Stimulated activated naive CD8-positive, alpha-beta T cell treated with anti-CD3 and anti-CD28 coated beads, Interleukin-15, Interleukin-2, amounts not matched to agents 100 ng/mL and 50 ng/mL, for 24 hours (primary cell): ENCODE measurements around the gene COA5.

Experiments
- H3K27ac Mint-ChIP-seq: one replicate; pipeline ENCODE4 v1.8.0; 2021; ENCODE audit warnings: mild to moderate bottlenecking, mixed read lengths
- H3K27me3 Mint-ChIP-seq: one replicate; pipeline ENCODE4 v1.8.0; 2021; ENCODE audit warnings: mixed read lengths
- H3K36me3 Mint-ChIP-seq: one replicate; pipeline ENCODE4 v1.8.0; 2021; ENCODE audit warnings: low read depth, mixed read lengths
- H3K4me1 Mint-ChIP-seq: one replicate; pipeline ENCODE4 v1.8.0; 2021; ENCODE audit warnings: low read depth, mixed read lengths
- H3K4me3 Mint-ChIP-seq: one replicate; pipeline ENCODE4 v1.8.0; 2021; ENCODE audit warnings: mild to moderate bottlenecking, mixed read lengths
- H3K9me3 Mint-ChIP-seq: one replicate; pipeline ENCODE4 v1.8.0; 2021; ENCODE audit warnings: mixed read lengths

COA5 gene

GRCh38 chr2:98586551-98587140, 21.7 kb downstream of the COA5 start:
- Mint-ChIP-seq H3K27me3 (no peaks in the 10 kb centered on the region), H3K36me3 (peaks cover 28% of the 10 kb centered on the region), H3K27ac (peak overlapping the region; percentile 2), H3K4me1 (peaks cover 4% of the 10 kb centered on the region), H3K9me3 (no peaks in the 10 kb centered on the region), H3K4me3 (no peak overlapping the region)

GRCh38 chr2:98585386-98585785, 22.9 kb downstream of the COA5 start:
- Mint-ChIP-seq H3K4me1 (peaks cover 4% of the 10 kb centered on the region), H3K36me3 (peaks cover 24% of the 10 kb centered on the region), H3K9me3 (no peaks in the 10 kb centered on the region), H3K27ac (no peak overlapping the region), H3K27me3 (no peaks in the 10 kb centered on the region), H3K4me3 (no peak overlapping the region)

- Mint-ChIP-seq H3K9me3 (no peaks in the 10 kb centered on the region), H3K4me1 (no peaks in the 10 kb centered on the region)
Measured at GRCh38 chr2:98583816-98584618, 24.3 kb downstream of the COA5 start.

GRCh38 chr2:98583276-98583675, 25.0 kb downstream of the COA5 start:
- peaks cover 21% of the 10 kb centered on the region for H3K36me3 Mint-ChIP-seq
- no peak overlapping the region for H3K4me3 Mint-ChIP-seq
- no peaks in the 10 kb centered on the region for H3K9me3 Mint-ChIP-seq
- no peaks in the 10 kb centered on the region for H3K27me3 Mint-ChIP-seq
- no peaks in the 10 kb centered on the region for H3K4me1 Mint-ChIP-seq
- no peak overlapping the region for H3K27ac Mint-ChIP-seq

More at GRCh38 chr2:98583816-98584618, 24.3 kb downstream of the COA5 start:
- Mint-ChIP-seq H3K27me3 (no peaks in the 10 kb centered on the region), H3K27ac (no peak overlapping the region), H3K4me3 (no peak overlapping the region), H3K36me3 (peaks cover 22% of the 10 kb centered on the region)

GRCh38 chr2:98582523-98582922, 25.8 kb downstream of the COA5 start:
- H3K36me3 Mint-ChIP-seq: peaks cover 22% of the 10 kb centered on the region
- no peak overlapping the region for H3K4me3 Mint-ChIP-seq
- no peak overlapping the region for H3K27ac Mint-ChIP-seq
- H3K4me1 Mint-ChIP-seq: no peaks in the 10 kb centered on the region
- H3K27me3 Mint-ChIP-seq: no peaks in the 10 kb centered on the region
- no peaks in the 10 kb centered on the region for H3K9me3 Mint-ChIP-seq

- Mint-ChIP-seq H3K9me3 (no peaks in the 10 kb centered on the region), H3K27me3 (no peaks in the 10 kb centered on the region), H3K4me3 (no peak overlapping the region), H3K4me1 (no peaks in the 10 kb centered on the region), H3K36me3 (peaks cover 18% of the 10 kb centered on the region), H3K27ac (peak overlapping the region; percentile 32)
Measured at GRCh38 chr2:98580656-98581284, 27.5 kb downstream of the COA5 start.

- H3K27me3 Mint-ChIP-seq: no peaks in the 10 kb centered on the region
- H3K4me3 Mint-ChIP-seq: no peak overlapping the region
- H3K27ac Mint-ChIP-seq: no peak overlapping the region
- H3K9me3 Mint-ChIP-seq: no peaks in the 10 kb centered on the region
- peaks cover 18% of the 10 kb centered on the region for H3K36me3 Mint-ChIP-seq
- no peaks in the 10 kb centered on the region for H3K4me1 Mint-ChIP-seq
Measured at GRCh38 chr2:98579926-98580325, 28.4 kb downstream of the COA5 start.

- Mint-ChIP-seq H3K4me1 (no peaks in the 10 kb centered on the region), H3K27me3 (no peaks in the 10 kb centered on the region), H3K27ac (no peak overlapping the region), H3K4me3 (no peak overlapping the region), H3K36me3 (peaks cover 21% of the 10 kb centered on the region), H3K9me3 (no peaks in the 10 kb centered on the region)
Measured at GRCh38 chr2:98578231-98578630, 30.1 kb downstream of the COA5 start.

- Mint-ChIP-seq H3K27ac (no peak overlapping the region), H3K36me3 (peaks cover 30% of the 10 kb centered on the region), H3K4me3 (no peak overlapping the region), H3K27me3 (no peaks in the 10 kb centered on the region), H3K9me3 (no peaks in the 10 kb centered on the region), H3K4me1 (no peaks in the 10 kb centered on the region)
Measured at GRCh38 chr2:98577313-98577712, 31.0 kb downstream of the COA5 start.

- peaks cover 31% of the 10 kb centered on the region for H3K36me3 Mint-ChIP-seq
Measured at GRCh38 chr2:98576666-98577312, 31.5 kb downstream of the COA5 start.

GRCh38 chr2:98573426-98573825, 34.9 kb downstream of the COA5 start:
- Mint-ChIP-seq H3K9me3 (no peaks in the 10 kb centered on the region), H3K4me1 (no peaks in the 10 kb centered on the region), H3K36me3 (peaks cover 42% of the 10 kb centered on the region)

More at GRCh38 chr2:98576666-98577312, 31.5 kb downstream of the COA5 start:
- H3K9me3 Mint-ChIP-seq: no peaks in the 10 kb centered on the region
- no peak overlapping the region for H3K4me3 Mint-ChIP-seq
- no peaks in the 10 kb centered on the region for H3K27me3 Mint-ChIP-seq
- H3K27ac Mint-ChIP-seq: no peak overlapping the region
- H3K4me1 Mint-ChIP-seq: no peaks in the 10 kb centered on the region

GRCh38 chr2:98572676-98573075, 35.6 kb downstream of the COA5 start:
- no peaks in the 10 kb centered on the region for H3K9me3 Mint-ChIP-seq
- H3K4me3 Mint-ChIP-seq: no peak overlapping the region
- H3K27me3 Mint-ChIP-seq: no peaks in the 10 kb centered on the region
- no peaks in the 10 kb centered on the region for H3K4me1 Mint-ChIP-seq
- H3K36me3 Mint-ChIP-seq: peaks cover 39% of the 10 kb centered on the region
- no peak overlapping the region for H3K27ac Mint-ChIP-seq

More at GRCh38 chr2:98573426-98573825, 34.9 kb downstream of the COA5 start:
- Mint-ChIP-seq H3K27me3 (no peaks in the 10 kb centered on the region), H3K27ac (no peak overlapping the region), H3K4me3 (no peak overlapping the region)

- no peaks in the 10 kb centered on the region for H3K27me3 Mint-ChIP-seq
- H3K27ac Mint-ChIP-seq: no peak overlapping the region
- no peaks in the 10 kb centered on the region for H3K4me1 Mint-ChIP-seq
- no peak overlapping the region for H3K4me3 Mint-ChIP-seq
- no peaks in the 10 kb centered on the region for H3K9me3 Mint-ChIP-seq
- H3K36me3 Mint-ChIP-seq: peaks cover 37% of the 10 kb centered on the region
Measured at GRCh38 chr2:98572211-98572610, 36.1 kb downstream of the COA5 start.

- Mint-ChIP-seq H3K36me3 (peaks cover 37% of the 10 kb centered on the region), H3K27me3 (no peaks in the 10 kb centered on the region), H3K4me1 (no peaks in the 10 kb centered on the region), H3K9me3 (no peaks in the 10 kb centered on the region), H3K27ac (no peak overlapping the region), H3K4me3 (no peak overlapping the region)
Measured at GRCh38 chr2:98571796-98572195, 36.5 kb downstream of the COA5 start.
